Astrocyte of the spinal cord (primary cell): ENCODE results near the gene MYOZ1.
"Not testable (repeated sequence)": the region's sequence is repeated elsewhere in the genome, so short reads cannot be mapped to it uniquely, and the experiment has no call there.

ENCODE experiments used
- DNase-seq: peaks from one replicate; pipeline ENCODE4 v3.0.0; 2011; ENCODE audit warnings: low read depth, low spot score
- H3K4me3 ChIP-seq: 2 replicates; pipeline ENCODE4 v1.5.1; 2011; ENCODE audit warnings: low read depth, mild to moderate bottlenecking, low read length, moderate library complexity
- in situ Hi-C: cut with HindIII; loops from 2 replicates; pipeline ENCODE4 v1.10.0; 2017; ENCODE audit warnings: low sequenced_read_pairs
- TF ChIP-seq, protein P1 (sequence below): IDR thresholded peaks from 2 replicates; pipeline ENCODE4 v1.5.1; 2012; ENCODE audit warnings: low read depth, mild to moderate bottlenecking, low read length, inconsistent platforms

The MYOZ1 gene

DNA sequence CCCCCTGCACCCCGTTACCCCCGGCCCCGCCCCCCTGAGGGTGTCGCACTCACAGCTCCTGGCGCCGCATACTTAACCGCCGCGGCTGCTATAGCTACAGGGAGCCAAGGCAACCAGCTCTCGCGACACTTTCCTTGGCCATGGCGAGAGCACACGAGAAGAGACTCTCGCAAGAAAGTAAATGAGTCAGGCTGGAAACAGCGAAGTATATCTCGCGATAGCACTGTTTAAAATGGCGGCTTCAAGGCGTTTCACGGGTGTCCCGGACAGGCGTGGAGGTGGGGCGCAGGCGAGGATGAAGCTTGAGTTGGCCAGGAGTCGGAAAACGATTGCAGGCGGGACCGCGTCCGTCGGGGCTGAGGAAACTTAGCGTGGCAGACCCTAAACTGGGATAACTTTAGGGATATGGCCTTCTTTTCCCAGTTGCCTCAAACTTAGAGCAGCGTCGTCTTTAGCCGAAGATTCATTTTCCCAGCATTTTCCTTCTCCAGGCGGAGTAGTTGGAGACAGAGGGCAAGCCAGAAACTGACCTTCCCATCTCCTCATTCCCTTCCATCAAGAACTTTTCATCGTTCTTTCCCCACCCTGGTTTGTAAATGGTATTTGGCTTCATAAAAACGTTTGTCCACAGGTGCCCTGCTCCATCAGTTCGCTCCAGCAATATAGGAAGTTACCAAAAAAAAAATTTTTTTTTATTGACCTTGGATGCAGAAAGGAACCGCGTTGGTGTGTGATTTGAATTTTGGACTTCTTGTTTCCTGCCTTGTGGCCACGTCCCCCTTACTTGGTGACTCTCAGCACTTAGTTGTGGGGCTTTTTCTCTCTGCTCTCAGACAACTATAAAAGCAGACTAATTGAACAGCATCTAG is 15.2 kb downstream of the MYOZ1 start:
- H3K4me3 ChIP-seq: peak overlapping the region; percentile 85
- in situ Hi-C loops: no loop called here
- DNase-seq: peak; percentile 97

DNA sequence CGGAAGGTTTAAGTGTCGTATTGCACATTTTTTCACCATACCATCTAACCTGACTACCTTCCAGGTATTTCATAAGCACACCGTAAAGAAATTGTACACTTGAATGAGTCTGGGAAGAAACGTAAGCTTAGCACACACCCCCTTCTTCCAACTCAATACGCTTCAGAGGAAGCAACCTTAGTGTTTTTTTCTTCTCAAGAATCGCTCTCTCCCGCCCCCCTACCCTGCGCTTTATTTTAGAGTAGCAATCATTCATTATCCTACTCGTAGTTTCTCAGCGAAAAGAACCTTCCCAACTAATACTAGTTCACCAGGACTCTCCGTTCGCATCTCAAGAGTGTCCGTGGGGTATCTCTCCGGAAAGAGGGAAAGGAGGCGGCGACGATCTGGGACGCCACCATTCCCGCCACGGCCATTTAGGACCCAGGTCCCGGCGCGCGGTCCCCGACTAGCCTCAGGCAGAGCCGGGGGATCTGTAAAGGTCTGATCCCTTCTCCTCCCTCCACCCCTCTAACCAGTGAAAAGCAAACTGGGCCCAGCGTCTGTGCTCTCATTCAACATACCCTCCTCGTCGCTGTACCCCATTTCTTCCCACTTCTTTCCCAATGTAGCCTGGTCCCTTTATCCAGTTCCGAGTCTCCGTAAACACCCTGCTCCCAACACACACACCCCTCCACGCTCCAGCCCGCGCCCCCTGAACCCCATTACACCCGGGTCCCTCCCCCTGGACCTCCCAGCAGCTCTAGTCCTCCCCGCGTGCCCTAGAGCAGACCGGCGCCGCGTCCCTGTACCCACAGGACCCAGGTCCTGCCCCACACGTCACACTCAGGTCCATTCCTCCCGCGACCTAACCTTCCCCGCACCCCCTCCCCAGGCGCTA is 16.0 kb downstream of the MYOZ1 start:
- H3K4me3 ChIP-seq: peak overlapping the region; percentile 85
- TF ChIP-seq, protein P1, sequence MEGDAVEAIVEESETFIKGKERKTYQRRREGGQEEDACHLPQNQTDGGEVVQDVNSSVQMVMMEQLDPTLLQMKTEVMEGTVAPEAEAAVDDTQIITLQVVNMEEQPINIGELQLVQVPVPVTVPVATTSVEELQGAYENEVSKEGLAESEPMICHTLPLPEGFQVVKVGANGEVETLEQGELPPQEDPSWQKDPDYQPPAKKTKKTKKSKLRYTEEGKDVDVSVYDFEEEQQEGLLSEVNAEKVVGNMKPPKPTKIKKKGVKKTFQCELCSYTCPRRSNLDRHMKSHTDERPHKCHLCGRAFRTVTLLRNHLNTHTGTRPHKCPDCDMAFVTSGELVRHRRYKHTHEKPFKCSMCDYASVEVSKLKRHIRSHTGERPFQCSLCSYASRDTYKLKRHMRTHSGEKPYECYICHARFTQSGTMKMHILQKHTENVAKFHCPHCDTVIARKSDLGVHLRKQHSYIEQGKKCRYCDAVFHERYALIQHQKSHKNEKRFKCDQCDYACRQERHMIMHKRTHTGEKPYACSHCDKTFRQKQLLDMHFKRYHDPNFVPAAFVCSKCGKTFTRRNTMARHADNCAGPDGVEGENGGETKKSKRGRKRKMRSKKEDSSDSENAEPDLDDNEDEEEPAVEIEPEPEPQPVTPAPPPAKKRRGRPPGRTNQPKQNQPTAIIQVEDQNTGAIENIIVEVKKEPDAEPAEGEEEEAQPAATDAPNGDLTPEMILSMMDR: no peak
- peak; percentile 39 for DNase-seq
- in situ Hi-C loops: no loop called here

More for the DNA sequence above, 15.2 kb downstream of the MYOZ1 start:
- TF ChIP-seq, protein P1: no peak

DNA sequence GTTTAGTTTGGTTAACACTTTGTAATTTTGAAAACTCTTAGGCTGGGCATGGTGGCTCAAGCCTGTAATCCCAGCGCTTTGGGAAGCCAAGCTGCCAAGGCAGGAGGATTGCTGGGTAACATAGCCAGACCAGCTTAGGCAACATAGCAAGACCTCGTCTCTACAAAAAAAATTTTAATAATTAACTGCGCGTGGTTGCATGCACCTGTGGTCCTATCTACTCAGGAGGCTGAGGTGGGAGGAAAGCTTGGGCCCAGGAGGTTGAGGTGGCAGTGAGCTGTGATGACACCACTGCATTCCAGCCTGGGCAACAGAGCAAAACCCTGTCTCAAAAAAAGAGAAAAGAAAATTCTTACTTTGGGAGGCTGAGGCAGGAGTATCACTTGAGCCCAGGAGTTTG is 18.2 kb downstream of the MYOZ1 start:
- in situ Hi-C loops: no loop called here
- H3K4me3 ChIP-seq: no peak overlapping the region
- no peak for DNase-seq
- TF ChIP-seq, protein P1: no peak

DNA sequence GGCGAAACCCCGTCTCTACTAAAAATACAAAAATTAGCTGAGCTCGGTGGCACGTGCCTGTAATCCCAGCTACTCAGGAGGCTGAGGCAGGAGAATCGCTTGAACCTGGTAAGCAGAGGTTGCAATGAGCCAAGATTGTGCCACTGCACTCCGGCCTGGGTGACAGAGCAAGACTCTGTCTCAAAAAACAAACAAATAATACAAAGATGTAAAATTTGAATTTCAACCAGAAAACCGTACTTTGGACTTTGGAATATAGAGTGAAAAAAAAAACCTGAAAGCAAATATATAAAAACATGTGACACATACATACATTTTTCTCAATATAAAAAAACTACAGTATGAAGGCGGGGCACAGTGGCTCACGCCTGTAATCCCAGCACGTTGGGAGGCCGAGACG is 20.3 kb downstream of the MYOZ1 start:
- H3K4me3 ChIP-seq, in situ Hi-C loops, DNase-seq: not testable (repeated sequence)

DNA sequence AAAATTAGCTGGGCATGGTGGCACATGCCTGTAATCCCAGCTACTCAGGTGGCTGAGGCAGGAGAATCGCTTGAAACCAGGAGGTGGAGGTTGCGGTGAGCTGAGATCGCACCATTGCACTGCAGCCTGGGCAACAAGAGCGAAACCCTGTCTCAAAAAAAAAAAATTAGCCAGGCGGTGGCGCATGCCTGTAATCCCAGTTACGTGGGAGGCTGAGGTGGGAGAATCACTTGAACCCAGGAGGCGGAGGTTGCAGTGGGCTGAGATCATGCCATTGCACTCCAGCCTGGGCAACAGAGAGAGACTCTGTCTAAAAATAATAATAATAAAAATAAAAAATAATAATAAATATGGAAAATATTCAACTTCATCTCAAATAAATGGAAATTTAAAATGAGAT is 24.1 kb downstream of the MYOZ1 start:
- in situ Hi-C loops, H3K4me3 ChIP-seq: not testable (repeated sequence)

DNA sequence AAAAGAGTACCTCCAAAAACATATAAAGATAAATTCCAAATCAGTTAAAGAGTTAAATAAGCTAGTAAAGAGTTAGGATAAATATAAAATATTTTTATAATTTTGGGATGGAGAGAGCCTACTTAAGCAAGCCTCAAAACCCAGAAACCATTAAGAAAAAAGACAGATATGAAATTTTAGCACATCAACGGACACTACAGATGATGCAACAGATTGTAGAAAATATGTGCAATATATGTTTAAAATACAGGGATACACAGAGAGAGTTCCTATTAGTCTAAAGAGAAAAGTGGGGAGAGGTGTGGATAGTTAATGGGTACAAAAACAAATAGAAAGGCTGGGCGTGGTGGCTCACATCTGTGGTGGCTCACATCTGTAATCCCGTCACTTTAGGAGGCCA is 26.6 kb downstream of the MYOZ1 start:
- TF ChIP-seq, protein P1: no peak
- DNase-seq: no peak
- in situ Hi-C loops: no loop called here
- no peak overlapping the region for H3K4me3 ChIP-seq

More for the DNA sequence above, 24.1 kb downstream of the MYOZ1 start:
- DNase-seq: not testable (repeated sequence)

DNA sequence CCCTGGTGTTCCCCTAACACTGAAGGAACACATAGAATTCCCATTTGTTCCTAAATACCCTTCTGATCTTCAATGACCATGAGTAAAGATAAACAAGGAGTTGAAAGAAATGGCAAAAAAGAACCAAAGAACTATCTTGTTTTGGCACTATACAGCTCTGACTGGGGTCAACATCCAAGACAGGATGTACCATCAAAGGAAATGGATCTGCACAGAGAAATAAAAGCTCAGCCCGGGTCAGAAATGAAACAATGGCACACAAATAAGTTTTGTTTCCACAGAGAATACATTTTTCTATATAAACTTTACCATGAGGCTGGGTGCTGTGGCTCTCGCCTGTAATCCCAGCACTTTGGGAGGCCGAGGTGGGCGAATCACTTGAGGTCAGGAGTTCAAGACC is 32.2 kb downstream of the MYOZ1 start:
- TF ChIP-seq, protein P1: no peak
- H3K4me3 ChIP-seq: no peak overlapping the region
- in situ Hi-C loops: no loop called here
- DNase-seq: no peak
